ENCODE measurements around the gene ZNF410.

- TF ChIP-seq CTCF (IDR thresholded peaks at IDR 0.05 in 8 of 11, conservative IDR thresholded peaks at IDR 0.05 in 3 of 11): no peak
- no peak for TF ChIP-seq POLR2AphosphoS5 (IDR thresholded peaks at IDR 0.05)
- TF ChIP-seq POLR2A (IDR thresholded peaks at IDR 0.05): no peak
These were observed 21.0 kb upstream of the ZNF410 start for GRCh38 chr14:73865534-73866113.
